HG02571 (cell line): Measurements from ENCODE around the gene HOXB5.
A peak's percentile ranks its signal among the peaks of the same experiment; 100 is the strongest.

Experiments used
- ATAC-seq: cut with Tn5 transposase; IDR thresholded peaks from one replicate; pipeline ENCODE4 v1.9.1; 2021; ENCODE audit warnings: mild to moderate bottlenecking, moderate library complexity; ENCODE audit not compliant: unreplicated experiment

Gene HOXB5

DNA sequence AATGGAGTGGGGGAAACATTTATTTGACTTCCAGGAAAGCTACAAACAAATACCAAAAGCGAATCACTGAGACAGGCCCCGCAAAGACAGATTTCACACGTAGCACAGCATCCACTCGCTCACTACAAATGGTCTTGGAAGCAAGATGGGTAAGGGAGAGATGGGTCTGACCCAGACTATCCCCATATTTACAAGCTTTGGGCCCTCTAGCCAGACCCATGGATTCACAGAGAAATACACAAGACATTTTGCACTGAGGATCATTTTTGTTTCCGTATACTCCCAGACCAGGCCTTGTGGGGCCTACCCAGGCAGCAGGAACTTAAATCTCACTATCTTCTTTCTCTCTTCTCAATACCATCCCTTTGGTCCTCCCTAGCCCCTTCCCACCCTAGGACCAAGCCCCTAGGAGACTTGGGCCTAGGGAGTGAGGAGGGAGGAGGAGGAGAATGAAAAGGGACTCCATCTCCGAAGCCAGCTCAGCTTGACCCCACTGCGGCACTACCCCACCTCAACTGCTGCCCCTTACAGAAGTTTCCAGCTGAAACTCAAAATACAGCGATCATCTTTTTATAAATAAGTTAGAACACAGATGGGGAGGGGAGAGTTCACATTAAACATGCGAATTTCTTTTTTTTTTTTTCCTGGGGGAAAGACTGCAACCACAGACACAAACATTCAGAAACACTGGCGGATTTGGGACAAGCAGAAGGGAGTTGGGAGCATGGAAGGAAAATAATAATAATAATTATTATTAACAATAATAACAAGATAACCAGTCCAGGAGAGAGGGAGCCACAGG, 2.1 kb downstream of the HOXB5 start:
- no peak for ATAC-seq

DNA sequence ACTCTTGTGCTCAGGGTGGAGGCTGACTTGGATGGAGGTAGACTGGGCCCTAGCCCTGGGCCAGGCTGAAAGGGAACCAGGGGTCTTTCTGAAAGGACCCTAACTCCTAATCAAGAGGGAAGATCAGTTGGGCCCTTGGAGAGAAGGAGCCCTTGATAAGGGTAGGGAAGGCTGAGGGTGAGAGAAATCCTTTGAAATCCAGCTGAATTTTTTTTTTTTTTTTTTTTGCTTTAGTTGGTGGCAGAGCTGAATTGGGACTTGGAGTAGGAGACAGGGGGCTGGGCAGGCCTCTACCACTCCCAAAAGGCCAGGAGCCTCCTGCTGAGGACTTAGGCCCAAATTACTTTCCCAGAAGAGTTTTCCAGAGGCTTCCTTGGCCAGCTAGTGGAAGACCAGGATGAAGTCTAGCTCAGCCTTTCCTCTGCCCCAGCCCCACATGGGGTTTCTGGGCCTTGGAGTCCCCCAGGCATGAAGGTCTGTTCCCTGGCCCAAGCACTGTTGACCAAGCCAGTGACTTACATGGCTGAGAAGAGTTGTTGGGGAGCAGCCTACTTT, 2.9 kb downstream of the HOXB5 start:
- no peak for ATAC-seq

DNA sequence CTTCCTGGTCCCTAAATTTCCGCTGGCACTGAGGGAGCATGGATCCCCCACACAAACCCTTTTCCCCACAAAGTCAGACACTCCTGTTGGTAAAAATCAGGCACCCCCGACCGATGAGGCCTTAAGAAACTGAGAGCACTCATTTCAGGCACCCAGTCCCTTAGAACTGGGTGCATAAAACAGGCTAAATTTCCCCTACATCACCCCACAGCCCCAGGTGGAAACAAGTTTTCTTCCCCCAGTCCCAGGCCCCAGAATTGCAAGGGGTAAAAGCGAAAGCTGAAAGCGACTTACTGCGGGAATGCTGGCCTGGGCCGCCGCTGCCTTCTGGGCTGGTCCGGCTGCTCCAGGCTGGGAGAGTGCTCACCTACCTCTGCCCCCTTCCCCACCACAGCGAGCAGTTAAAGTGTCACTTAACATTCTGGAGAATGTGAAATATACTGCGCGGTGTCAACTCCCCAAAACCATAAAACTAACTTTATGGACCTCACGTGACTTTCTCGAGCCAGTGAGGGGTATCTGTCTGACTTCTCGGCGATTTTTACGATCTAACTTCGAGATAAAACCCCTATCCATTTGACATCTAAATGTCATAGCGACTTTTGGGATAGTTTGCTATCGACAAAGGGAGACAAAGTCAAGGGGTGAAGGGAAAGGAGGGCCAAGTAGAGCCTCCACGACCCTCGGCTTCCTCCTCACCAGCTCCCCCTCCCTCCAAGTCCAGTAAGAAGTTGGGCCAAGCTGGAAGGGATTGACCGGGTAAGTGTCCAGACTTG, 3.6 kb downstream of the HOXB5 start, which contains the start of gene HOXB3:
Gene HOXB3 (minus strand): TSS at position 411 of the 776 bp plus-strand sequence. CDS start 37,767 bp downstream, outside the sequence.
- no peak for ATAC-seq

DNA sequence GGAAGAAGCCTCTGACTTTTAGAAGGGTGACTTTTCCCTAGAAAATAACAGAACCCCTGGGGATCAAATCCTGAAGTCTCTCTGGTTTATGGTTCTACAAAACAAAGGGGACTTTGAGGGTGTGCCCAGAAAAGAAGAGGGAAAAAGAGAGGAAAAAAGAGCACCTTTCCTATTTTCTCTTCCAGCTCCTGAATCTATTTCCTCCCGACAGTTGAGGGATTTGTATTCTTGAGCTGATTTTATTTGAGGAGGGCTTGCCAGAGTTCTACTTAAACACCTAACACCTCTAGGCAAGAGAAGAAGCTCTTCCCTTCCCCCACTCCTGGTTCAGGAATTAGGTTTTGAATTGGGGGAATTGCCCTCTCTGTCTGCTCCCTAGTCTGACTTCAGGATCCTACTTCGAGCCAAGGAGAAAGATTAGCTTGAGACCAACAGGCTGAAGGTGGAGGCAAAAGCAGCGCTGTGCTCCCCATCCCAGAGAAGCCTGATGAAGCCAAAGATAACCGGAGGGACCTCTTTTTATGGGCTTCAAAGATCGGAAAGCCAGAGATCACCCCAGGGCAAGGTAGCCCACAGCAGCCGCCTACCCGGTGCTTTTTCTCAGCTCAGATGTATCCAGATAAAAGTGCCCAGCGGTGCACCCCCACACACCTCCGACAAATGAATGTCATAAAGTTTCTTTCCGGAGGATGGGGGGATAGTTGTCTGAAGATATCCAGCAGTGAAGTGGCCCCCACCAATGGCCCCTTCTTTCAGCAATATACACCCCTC, 4.3 kb downstream of the HOXB5 start:
- no peak for ATAC-seq

DNA sequence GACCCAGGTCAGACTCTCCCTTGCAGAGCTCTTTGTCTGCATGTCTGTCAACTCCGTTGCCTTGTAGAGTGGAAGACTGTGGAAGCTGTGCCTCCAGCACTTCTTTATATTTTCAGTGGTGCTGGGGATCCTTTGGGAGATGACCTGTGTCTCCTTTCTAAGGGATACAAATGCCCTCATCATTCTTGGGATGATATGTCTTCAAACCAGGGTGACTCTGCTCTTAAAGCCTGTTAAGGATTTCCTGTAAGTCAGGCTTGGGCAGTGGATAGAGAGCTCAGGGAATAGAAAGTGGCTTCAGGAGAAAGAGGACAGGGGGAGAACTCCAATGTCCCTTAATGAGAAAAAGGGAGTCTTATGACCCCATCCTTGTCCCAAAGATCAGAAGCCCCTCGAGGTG, 5.1 kb downstream of the HOXB5 start:
- no peak for ATAC-seq

DNA sequence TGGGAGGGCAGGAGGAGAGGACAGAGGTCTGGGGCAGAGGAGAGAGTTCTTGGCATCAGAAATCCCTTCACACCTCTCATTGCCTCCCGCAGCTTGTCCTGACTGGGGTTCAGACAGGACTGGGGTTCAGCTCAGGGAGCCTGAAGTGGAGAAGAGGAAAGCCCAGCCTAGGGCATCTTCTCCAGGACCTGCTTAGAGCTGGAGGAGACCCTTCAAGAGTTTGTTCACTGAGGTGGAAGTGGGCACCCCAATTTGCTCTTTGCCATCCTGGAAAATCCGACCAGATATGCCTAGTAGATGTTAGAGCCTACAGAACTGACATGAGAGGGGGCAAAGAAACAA, 5.5 kb downstream of the HOXB5 start:
- ATAC-seq, result no peak

DNA sequence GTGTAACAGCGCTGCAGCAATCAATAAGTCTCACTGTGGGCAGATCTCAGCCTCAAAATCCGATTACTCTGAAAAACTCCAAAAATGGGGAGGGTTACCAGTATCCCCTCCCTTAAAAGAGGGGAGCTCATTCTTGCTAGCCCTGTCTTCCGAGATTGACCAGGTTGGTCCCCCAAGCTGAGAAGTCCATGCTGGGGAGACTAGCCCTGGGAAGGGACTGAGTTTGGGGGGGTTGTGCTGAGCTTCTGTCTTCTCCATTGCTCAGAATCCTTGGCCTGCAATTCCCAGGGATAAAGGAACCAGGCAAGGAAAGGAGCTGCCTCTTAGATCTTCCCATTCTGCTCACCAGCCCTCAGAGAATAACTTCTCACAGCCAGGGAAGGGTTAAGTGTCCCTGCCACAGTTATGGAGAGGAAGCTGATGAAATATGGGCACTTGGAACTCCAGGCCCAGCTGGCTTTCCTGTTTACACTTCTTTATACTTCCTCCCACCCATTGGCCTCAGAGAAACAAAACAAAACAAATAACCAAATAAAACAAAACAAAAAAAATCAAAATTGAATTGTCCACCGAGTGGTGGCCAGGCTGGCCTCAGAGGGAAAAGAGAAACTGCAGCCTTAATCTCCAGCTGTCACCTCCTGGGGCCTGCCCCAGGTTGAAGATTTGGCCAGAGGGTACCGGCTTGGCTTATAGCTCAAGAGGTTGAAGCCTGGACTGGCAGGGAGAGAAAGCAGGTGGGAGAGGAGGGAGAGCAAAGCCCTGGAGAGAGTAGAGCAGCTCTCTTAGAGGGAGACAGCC, 6.1 kb downstream of the HOXB5 start:
- no peak for ATAC-seq

DNA sequence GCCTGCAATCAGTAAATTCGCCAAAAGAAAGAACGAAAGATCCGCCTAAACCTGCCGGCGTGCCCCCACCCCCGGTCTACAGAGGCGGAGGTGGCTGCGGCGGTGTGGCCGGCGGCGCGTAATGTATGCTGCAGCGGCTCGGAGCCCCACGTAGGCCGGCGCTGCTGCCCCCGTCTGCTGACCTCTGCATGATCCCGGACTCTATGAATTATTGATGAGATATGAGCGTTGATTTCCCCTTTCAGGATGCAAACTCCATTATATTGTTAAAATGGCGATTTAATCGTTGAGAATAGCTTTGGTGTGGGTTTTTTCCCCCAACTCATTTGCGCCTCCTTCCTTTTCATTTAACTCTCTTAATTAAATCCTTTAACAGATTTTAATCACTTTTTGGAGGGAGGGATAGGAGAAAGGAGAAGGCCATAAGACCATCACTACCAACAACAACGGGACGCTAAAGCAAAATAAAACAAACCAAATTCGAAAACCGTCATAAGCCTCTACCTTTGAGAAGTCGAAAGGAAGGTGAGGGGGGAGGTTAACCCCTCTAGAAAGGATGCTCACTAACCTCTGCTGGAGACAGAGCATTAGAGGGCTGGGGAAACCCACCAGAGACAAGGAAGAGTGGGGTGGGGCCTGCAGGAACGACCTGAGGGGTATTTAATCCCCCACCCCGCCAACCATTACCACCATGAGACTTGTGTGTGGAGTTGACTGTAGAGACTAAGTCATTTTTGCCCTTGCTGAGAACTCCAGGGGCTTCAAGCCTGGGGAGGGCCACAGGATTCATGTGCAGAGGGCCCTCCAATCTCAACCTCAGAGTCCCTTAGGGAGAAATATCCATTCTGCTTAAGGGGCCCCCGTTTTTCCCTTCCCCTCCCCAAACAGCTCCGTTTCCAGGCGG, 7.0 kb downstream of the HOXB5 start:
- ATAC-seq, result no peak

DNA sequence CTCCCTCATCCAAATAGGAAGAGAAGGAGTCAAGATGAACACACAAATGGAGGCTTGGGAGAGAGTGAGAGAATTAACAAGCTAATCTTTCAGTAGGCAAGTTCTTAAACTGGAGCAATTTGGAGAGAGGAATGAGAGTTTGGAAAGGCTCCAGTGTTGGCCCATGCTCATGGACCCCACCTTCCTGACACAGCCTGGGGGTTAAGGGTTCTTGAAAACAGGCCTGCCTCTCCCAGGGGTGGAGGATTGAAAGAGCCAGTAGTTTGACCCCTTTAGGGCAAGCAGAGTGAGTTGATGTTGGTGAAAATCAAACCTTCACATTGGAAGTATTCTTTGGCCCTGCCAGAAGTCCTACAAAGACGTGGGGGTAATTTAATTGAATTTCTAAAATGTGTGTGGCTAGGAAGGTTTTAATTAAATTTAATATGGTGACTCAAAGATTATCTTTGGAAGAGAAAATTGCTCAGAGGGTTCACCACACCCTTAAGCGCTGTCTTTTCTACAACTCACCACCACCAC, 9.3 kb downstream of the HOXB5 start:
- ATAC-seq, result no peak

DNA sequence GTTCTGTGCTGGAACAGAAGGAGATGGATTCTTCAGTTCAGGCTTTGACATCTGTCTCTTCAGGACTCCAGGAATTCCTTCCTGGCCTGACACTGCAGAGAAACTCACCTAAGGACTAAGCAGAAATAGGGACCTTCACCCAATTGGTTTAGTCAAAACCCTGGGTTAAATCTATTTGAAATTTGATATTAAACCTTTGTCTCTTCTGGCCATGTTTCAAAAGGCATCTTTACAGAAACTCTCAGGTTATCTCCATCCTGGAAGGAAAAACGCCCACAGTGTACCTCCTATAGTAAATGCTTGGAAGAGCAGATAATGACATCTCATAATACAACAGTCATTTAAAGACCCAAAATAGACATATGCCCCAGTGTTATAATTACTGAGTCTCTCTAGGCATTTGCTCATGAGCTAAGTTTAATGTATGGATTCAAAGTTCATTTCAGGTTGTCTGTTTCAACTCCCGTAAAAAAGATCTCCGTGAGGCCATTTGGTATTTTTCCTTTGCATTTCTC, 9.8 kb downstream of the HOXB5 start:
- ATAC-seq, result no peak

DNA sequence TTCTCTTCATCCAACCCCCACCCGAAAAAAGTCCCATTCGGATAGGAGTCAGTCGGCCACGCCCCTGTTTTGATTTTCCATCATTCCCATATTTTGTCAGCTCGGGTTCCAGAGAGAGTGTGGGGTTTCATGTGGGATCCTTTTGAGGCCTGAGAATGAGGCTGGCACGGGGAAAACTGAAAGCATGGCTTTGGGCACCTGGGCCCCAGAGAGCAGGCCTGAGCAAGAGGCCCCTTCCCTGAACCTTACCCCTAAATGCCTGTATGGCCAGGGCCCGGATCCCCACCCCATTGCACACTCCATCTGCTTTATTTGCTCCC, 10.9 kb downstream of the HOXB5 start:
- ATAC-seq, result no peak

DNA sequence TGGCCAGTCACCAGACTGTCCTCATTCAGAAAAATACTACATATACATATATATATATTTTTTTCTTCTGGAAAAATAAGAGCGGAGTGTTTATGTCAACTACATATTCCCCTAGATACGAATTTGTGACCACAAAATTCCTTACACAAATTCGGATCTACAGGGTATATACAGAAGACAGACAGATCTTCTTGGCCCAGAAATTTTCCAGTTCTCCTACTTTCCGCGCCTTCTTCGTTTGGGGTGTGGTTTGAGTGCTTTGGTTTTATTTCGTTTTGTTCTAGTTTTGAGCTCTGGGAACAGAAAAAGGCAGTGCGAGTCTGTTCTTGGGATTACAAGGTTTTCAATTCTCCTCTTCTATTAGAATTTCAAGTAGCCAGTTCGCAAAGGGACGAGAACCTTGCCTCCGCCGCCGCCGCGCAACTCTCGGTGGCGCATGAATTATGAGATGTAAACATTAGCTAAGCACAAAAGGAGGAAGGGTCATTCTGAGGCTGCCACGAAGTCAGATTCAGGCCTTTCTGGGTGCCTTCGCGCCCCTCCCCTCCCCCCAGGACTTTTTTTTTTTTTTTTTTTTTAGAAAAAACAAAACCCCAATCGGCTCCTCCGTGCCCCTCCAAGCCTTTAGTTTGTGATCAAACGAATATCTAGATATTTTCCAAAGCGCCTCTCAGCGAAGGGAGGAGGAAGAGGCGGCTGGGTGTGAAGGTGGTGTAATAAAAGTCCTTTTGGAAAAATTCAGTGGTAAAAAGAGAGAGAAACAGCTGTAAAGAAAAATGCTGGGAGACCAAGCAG, 13.6 kb downstream of the HOXB5 start:
- no peak for ATAC-seq

DNA sequence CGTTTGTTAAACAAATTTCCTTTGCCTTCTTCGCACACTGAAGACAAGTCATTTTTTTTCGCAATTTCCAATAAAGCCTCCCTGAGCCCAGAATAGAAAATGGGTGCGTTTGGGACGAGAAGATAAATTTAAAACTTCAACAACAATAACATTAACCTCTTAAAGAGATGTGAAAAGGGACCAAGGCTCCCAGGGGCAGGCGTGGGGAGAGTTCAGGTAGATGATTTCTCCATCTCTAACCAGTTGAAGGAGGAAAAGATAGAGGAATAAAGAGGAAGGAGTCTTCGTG, 14.2 kb downstream of the HOXB5 start:
- ATAC-seq, result no peak

DNA sequence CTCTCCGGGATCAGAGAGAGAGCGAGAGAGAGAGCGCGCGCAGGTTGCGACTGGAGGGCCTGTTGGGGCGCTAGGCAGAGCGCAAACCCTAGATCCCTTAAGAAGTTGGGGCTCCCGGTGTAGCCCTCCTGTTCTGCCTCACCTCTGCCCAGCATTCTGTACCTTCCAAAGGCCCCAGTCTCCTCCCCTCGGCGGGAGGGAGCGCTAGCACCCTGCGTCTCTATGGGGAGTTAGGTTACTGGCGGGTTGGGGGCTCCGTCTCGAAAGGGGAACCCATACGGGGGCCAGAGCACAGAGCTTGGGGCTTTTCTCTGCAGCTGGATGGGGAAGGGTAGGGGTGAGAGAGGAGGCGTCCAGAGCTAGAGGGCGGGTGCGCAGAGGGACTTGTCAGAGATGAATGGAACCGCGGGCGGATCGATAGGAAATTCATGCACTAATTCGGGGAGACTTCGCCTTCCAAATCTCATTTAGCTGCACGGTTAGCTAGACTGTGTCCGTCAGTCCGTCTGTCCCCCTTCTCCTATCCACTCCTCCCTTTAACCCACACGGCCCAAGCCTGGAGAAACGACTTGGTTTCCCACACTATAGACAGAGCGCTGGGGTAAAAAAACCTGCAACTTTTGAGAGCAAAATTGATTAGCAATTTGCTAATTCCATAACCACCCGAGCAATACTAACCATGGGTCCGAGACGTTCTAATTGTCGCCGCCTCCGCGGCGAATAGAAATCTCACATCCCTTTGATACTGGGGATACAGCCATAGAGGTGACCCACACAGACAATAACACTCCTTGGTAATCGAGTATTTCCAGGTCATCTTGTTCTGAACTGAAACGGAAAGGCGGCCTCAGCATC, 14.7 kb downstream of the HOXB5 start:
- ATAC-seq, result peak; percentile 20

DNA sequence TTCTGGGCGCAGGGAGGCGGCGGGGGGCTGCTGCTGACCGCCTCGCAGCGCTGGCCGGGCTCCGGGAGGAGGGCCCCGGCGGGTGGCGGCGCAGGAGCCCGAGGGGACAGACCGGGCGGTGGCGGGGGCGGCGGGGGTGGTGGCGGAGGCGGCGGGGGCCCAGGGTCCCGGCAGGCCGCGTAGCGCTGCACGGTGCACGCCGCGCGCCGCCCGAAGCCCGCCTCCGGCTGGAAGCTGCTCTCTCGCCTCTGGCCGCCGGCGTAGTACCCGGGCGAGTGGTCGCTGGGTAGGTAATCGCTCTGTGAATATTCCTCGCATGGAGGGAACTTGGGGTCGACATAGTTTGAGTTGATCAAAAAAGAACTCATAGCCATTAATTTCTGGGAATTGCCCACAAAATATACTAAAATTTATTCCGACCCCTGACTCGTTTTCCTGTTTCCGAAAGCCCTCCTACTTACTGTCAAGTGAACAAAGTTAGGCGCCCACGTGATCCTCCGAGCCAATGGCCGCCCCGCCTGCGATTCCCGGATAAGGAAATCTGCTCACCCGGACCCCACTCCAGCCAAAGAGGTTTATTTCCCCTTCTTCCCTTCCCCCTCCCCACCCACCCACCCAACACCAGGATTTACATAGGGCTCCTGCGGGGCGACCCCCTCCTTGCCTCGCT, 15.5 kb downstream of the HOXB5 start, which contains the start of gene HOXB4:
Gene HOXB4 (minus strand): TSS at position 405 of the 670 bp plus-strand sequence. CDS start 31 bp downstream, at position 374.
- peak; percentile 62 for ATAC-seq

DNA sequence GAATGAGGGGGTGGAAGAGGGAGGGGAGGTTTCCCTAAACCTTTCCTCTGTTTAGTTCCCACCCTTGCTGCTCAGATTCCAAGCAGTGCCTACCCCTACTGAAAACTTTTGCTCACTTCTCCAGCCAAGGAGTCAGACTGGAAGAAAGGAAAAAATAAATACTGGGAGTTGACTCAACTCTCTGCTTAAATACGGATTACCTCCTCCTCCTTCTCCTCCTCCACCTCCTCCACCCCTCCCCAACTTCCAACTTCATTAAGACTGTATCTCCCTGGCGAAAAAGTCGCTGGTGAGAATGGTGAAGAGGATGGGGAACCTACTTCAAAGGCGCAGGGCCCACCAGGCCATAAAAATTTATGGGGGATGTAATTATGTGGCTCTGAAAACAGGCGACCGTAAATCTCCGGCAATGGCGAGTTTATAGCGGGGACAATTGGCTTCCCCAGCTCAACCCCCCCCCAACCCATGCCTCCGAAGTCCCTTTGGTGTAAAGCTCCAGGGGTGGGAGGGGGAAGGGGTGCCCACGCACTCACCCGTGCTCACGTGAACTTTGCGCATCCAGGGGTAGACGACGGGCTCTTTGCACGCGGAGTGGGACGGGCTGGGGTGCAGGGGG, 16.1 kb downstream of the HOXB5 start:
- no peak for ATAC-seq
